Left ventricle myocardium inferior (tissue), 1 donor: ENCODE measurements around the gene FRYL. TPM values are rescaled to one million over a fixed set of nuclear protein-coding genes. Genes with fewer than 3 reads are reported as not detected.
"Not testable (repeated sequence)": the region's sequence is repeated elsewhere in the genome, so short reads cannot be mapped to it uniquely, and the experiment has no call there.

Source experiments
- DNase-seq: peaks from one replicate; pipeline ENCODE4 v3.0.0-alpha.2; 2020
- H3K27ac ChIP-seq: fragments of 200-600 bp; replicated peaks from 2 replicates; pipeline ENCODE4 v1.8.0; 2021
- H3K27me3 ChIP-seq: fragments of 200-600 bp; 2 replicates; pipeline ENCODE4 v1.8.0; 2021; ENCODE audit warnings: low read depth
- H3K36me3 ChIP-seq: fragments of 200-600 bp; 2 replicates; pipeline ENCODE4 v1.8.0; 2021
- H3K4me1 ChIP-seq: fragments of 200-600 bp; 2 replicates; pipeline ENCODE4 v1.8.0; 2021
- H3K4me3 ChIP-seq: fragments of 200-600 bp; 2 replicates; pipeline ENCODE4 v1.8.0; 2021; ENCODE audit warnings: mild to moderate bottlenecking, moderate library complexity
- H3K9me3 ChIP-seq: fragments of 200-600 bp; replicated peaks from 2 replicates; pipeline ENCODE4 v1.8.0; 2021
- intact Hi-C: fragments of 100-400 bp; cut with micrococcal nuclease; formaldehyde crosslinking; loops from one replicate; pipeline ENCODE4 v1.11.0; 2022
- total RNA-seq: library from RNA; stranded (reverse); fragmentation: NEBNext Ultra II Directional; extraction: Animal tissue kit (Norgen Biotek cat#: 25700); gene quantifications from one replicate; pipeline ENCODE4 v1.2.1, GENCODE V29; 2021
- TF ChIP-seq, protein P1 (sequence below): fragments of 200-600 bp; IDR thresholded peaks from 2 replicates; pipeline ENCODE4 v1.8.0; 2021; ENCODE audit warnings: antibody characterized with exemption, mild to moderate bottlenecking, borderline replicate concordance
- donor health status: DM: no; HTN: yes; CAD: no; lungs with severe emphysema.

The FRYL gene
- total RNA-seq, 1 donor from 2014 or later: 33.2 TPM

DNA sequence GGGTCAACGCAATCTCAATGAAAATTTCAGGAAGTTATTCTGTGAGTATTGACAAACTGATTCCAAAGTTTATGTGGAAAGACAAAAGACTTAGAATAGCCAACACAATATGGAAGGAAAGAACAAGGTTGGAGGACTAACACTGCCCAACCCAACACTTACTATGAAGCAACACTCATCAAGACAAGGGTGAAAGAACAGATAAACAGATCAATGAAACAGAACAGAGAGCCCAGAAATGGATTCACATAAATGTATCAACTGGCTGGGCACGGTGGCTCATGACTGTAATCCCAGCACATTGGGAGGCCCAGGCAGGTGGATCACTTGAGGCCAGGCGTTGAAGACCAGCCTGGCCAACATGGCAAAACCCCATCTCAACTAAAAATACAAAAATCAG, 41.2 kb downstream of the FRYL start:
- H3K27ac ChIP-seq: no peak overlapping the region
- intact Hi-C loops: no loop called here
- TF ChIP-seq, protein P1, sequence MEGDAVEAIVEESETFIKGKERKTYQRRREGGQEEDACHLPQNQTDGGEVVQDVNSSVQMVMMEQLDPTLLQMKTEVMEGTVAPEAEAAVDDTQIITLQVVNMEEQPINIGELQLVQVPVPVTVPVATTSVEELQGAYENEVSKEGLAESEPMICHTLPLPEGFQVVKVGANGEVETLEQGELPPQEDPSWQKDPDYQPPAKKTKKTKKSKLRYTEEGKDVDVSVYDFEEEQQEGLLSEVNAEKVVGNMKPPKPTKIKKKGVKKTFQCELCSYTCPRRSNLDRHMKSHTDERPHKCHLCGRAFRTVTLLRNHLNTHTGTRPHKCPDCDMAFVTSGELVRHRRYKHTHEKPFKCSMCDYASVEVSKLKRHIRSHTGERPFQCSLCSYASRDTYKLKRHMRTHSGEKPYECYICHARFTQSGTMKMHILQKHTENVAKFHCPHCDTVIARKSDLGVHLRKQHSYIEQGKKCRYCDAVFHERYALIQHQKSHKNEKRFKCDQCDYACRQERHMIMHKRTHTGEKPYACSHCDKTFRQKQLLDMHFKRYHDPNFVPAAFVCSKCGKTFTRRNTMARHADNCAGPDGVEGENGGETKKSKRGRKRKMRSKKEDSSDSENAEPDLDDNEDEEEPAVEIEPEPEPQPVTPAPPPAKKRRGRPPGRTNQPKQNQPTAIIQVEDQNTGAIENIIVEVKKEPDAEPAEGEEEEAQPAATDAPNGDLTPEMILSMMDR: no peak
- peaks cover 43% of the 10 kb centered on the region for H3K4me1 ChIP-seq
- H3K9me3 ChIP-seq: peaks cover 9% of the 10 kb centered on the region
- no peaks in the 10 kb centered on the region for H3K36me3 ChIP-seq
- no peak for DNase-seq
- H3K4me3 ChIP-seq: no peak overlapping the region
- H3K27me3 ChIP-seq: no peaks in the 10 kb centered on the region

DNA sequence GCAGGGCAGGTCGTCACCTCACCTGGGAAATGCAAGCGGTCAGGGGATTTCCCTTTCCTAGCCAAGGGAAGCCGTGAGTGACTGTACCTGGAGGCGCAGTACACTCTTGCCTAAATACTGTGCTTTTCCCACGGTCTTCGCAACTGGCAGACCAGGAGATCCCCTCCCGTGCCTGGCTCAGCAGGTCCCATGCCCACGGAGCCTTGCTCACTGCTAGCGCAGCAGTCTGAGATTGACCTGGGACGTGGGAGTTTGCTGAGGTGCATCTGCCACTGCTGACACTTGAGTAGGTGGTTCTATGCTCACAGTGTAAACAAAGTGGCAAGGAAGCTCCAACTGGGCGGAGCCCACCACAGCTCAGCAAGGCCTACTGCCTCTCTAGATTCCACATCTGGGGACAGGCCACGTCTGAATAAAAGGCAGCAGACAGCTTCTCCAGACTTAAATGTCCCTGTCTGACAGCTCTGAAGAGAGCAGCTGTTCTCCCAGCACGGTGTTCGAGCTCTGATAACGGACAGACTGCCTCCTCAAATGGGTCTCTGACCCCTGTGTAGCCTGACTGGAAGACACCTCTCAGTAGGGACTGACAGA, 51.1 kb downstream of the FRYL start:
- DNase-seq, H3K27me3 ChIP-seq, H3K9me3 ChIP-seq, H3K27ac ChIP-seq, intact Hi-C loops, H3K4me3 ChIP-seq, H3K36me3 ChIP-seq: not testable (repeated sequence)
- peaks cover 71% of the 10 kb centered on the region for H3K4me1 ChIP-seq

DNA sequence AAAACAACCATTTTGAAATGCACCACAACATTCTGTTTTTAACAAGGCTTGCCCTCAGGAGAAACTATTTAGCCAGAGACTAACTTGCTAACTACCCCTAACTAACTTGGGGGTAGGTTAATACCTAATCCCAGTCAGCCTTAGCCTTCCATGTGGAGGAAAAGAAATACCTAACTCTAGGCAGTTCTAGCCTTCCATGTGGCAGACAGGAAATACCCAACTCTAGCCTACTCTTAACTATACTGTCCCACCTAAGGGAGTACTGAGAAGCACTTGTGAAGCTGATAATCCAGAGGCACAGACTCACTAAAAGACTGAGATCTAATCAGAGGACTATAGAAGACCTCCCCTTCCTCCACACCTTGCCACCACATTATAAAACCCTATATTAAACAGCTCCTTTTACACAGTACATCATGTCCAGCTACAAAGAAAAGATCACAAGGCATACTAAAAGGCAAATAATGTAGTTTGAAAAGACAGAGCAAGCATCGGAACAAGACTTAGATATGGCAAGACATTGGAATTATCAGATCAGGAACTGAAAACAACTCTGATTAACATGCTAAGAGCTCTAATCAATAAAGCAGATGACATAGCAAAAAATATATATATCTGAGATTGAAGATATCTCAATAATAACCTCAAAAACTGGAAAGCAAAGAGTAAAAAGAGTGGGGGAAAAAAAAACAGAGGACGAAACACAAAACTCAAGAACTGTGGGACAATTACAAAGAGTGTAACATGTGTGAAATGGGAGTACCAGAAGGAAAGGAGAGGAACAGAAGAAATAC, 52.2 kb downstream of the FRYL start:
- intact Hi-C loops: no loop called here
- TF ChIP-seq, protein P1: no peak
- Histone ChIP-seq H3K9me3 (no peaks in the 10 kb centered on the region), H3K4me1 (peaks cover 71% of the 10 kb centered on the region), H3K27me3 (no peaks in the 10 kb centered on the region), H3K27ac (no peak overlapping the region), H3K36me3 (no peaks in the 10 kb centered on the region), H3K4me3 (no peak overlapping the region)
- no peak for DNase-seq

DNA sequence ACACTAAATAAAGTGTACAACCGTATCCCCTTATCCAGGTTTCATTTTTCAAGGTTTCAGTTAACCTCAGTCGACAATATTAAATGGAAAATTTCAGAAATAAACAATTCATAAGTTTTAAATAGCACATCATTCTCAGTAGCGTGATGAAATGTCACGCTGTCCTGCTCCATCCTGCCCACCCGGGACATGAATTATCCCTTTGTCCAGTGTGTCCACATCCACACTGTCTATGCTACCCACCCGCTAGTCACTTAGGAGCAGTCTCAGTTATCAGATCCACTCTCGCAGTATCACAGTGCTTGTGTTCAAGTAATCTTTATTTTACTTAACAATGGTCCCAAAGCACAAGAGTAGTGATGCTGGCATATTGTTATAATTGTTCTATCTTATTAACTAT, 54.7 kb downstream of the FRYL start:
- intact Hi-C loops: no loop called here
- TF ChIP-seq, protein P1: no peak

DNA sequence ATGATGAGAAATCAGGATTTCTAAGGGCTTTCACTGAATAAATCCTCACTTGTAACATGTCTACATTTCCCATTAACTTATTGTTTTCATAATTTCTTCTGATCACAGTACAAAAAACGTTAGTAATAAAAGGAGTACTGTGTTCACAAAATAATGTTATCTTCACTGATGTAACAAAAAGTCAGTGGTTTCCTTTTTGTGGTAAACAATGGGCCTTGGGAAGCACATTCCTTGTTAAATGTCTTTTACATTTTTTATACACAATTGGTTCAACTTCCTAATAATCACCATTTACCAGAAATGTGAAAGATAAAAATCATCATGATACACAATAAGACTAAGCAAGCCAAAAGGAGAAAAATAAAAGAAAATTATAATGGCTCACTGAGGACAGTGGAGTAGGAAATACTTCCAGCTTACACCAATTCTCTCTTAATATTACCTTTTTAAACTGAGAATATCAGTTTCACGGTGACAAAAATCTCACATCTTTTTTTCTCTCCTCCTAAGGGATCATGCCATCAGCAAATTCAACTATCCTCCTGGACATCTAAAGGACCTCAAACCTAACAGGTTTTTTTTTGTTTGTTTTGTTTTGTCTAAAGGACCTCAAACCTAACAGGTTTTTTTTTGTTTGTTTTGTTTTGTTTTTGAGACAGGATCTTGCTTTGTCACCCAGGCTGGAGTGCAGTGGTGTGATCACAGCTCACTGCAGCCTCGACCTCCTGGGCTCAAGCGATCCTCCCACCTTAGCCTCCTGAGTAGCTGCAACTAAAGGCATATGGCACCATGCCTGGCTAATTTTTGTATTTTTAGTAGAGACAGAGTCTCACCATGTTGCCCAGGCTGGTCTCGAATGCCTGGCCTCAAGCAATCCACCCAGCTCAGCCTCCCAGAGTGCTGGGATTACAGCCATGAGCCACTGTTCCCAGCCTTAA, 57.3 kb downstream of the FRYL start:
- DNase-seq: no peak
- Histone ChIP-seq H3K9me3 (no peaks in the 10 kb centered on the region), H3K36me3 (no peaks in the 10 kb centered on the region), H3K27ac (peak overlapping the region; percentile 67), H3K4me1 (peaks cover 62% of the 10 kb centered on the region), H3K27me3 (no peaks in the 10 kb centered on the region), H3K4me3 (no peak overlapping the region)
- TF ChIP-seq, protein P1: no peak
- intact Hi-C loops: no loop called here

More for the DNA sequence above, 54.7 kb downstream of the FRYL start:
- no peaks in the 10 kb centered on the region for H3K36me3 ChIP-seq
- no peaks in the 10 kb centered on the region for H3K9me3 ChIP-seq
- DNase-seq: no peak
- H3K4me3 ChIP-seq: no peak overlapping the region
- no peak overlapping the region for H3K27ac ChIP-seq
- H3K27me3 ChIP-seq: no peaks in the 10 kb centered on the region
- peaks cover 86% of the 10 kb centered on the region for H3K4me1 ChIP-seq
